MM.1S (cell line): ENCODE measurements around the gene FCHSD2.

Experiments used
- CTCF ChIP-seq: fragments of 300-600 bp; sonication (generic); IDR thresholded peaks from 2 replicates; pipeline ENCODE4 v1.5.1; 2016; ENCODE audit warnings: antibody characterized with exemption, low read length, mixed read lengths
- EZH2 ChIP-seq: fragments of 300-600 bp; sonication (generic); optimal IDR thresholded peaks from 2 replicates; pipeline ENCODE3; 2017; ENCODE audit warnings: low read depth, mild to moderate bottlenecking, antibody characterized with exemption, low read length, mixed read lengths
- EZH2phosphoT487 ChIP-seq: fragments of 300-600 bp; sonication (generic); IDR thresholded peaks from 2 replicates; pipeline ENCODE4 v1.6.1; 2018; ENCODE audit warnings: antibody characterized with exemption, low read length

GRCh38 chr11:73186886-73187285, 44.8 kb upstream of the FCHSD2 start:
- no peak for TF ChIP-seq CTCF
- no peak for TF ChIP-seq EZH2
- no peak for TF ChIP-seq EZH2phosphoT487
